DOHH2 (cell line): Measurements from ENCODE around the gene PDE8B.

Source experiments
- EZH2phosphoT487 ChIP-seq: fragments of 200-600 bp; sonication (generic); IDR thresholded peaks from 2 replicates; pipeline ENCODE4 v1.6.1; 2017; ENCODE audit warnings: borderline replicate concordance, mild to moderate bottlenecking, antibody characterized with exemption, low read length, moderate library complexity, mixed read lengths
- TF ChIP-seq, protein P1 (sequence below): fragments of 200-600 bp; sonication (generic); IDR thresholded peaks from one replicate; pipeline ENCODE4 v1.5.1; 2014; ENCODE audit warnings: antibody characterized with exemption, mild to moderate bottlenecking, low read depth, low read length; ENCODE audit not compliant: poor library complexity, severe bottlenecking

DNA sequence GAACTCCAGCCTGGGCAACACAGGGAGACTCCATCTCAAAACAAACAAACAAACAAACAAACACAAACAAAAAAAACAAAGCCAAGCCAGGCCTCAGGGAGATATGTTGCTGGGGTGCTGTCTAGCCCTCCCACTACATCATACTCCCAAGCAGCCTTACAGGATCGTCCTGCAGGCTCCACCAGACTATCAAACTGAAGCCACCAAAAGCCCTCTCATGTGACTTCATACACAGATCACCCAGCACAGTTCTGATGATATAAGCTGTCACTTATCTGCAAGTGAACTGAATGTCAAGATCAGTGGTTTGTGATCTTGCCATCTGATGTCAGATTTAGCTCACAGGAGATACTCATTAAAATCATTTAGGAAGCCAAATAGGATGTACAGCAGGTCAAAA lies 238.4 kb downstream of the PDE8B start:
- TF ChIP-seq, protein P1, sequence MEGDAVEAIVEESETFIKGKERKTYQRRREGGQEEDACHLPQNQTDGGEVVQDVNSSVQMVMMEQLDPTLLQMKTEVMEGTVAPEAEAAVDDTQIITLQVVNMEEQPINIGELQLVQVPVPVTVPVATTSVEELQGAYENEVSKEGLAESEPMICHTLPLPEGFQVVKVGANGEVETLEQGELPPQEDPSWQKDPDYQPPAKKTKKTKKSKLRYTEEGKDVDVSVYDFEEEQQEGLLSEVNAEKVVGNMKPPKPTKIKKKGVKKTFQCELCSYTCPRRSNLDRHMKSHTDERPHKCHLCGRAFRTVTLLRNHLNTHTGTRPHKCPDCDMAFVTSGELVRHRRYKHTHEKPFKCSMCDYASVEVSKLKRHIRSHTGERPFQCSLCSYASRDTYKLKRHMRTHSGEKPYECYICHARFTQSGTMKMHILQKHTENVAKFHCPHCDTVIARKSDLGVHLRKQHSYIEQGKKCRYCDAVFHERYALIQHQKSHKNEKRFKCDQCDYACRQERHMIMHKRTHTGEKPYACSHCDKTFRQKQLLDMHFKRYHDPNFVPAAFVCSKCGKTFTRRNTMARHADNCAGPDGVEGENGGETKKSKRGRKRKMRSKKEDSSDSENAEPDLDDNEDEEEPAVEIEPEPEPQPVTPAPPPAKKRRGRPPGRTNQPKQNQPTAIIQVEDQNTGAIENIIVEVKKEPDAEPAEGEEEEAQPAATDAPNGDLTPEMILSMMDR, result no peak
- no peak for TF ChIP-seq EZH2phosphoT487
